HG03097 (cell line): ENCODE measurements around the gene TMEM217.

Source experiments
- ATAC-seq: cut with Tn5 transposase; IDR thresholded peaks from one replicate; pipeline ENCODE4 v1.9.1; 2021; ENCODE audit not compliant: unreplicated experiment, low FRiP score

Gene TMEM217

DNA sequence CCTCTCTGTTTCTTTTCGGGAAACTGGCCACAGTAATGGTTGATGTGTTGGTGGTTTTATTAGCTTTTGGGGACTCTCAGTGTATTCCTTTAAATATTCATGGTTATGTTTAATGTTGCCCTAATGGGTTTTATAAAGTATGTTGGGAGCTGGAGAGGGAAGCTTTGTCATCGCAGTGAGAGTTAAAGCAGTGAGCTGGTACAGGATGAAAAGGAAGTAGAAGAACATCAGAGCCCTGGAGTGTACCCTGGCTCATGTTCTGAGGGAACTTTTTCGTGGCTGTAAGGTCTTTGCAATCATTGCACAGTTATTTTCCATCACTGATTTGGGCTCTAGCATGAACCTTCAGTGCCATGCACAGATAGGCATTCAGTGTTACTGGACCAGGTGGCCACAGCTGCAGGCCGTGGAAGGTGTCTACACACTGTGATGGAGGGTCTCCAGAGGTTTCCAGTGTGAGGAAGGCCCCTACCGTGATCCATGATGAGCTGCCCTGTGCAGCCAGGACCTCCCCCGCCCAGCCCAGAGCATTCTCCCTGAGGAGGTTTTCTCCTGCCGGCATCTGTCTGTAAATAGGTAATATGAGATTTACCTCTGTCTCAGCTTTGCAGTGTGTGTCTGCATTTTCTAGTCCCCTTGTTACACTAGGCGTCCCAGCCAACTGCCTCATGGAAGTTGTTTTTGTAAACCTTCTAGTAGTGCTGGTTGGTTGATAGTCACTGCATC lies 22.4 kb upstream of the TMEM217 start:
- no peak for ATAC-seq

DNA sequence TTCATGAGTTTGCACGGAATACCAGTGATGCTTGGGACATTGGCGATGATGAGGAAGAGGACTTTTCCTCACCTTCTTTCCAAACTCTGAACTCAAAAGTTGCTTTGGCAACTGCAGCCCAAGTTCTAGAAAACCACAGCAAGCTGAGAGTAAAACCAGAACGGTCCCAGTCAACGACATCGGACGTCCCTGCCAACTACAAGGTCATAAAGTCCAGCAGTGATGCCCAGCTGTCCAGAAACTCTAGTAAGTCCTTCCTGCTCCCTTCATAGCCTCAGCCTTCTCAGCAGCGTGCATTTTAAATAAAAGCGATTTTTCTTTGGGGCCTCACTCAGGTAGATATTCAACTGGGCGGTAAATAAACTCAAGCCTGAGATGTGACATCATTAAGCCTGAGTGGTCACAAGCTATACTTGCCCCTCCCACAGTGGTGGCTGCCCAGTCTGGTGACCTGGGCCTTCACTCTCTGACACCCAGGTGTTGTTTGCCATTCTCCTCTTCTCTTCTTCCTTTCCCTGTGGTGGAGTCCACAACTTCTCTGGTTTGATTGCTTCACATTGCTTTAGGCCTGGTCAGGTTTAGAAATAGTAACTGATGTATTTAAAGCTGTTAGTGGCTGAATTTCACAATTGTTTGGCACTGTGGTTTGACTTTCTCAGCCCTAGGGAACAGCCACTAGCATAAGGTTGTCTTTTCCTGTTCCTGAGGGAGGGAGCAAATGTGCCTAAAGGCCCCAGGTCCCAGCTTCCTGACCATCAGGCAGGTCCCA lies 21.6 kb upstream of the TMEM217 start:
- no peak for ATAC-seq

DNA sequence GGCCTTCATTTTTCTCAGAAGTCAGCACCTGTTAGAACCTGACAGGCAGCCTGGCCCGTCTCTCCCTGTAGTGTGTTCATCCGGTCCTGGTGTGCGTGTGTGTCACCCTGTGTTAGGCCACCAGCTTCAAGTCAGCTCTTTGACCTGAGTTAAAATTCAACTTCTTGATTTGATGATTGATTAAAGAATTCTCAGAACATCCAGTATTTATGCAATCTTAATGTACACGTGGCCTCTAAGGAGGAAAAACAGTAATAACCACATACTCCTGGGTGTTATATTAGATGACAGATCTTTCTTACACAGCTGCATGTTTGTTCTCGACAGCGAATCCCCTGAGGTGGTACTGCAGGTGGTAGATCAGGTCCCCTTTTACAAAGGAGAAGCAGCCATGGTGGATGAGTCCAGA lies 19.1 kb upstream of the TMEM217 start:
- ATAC-seq: peak; percentile 48

DNA sequence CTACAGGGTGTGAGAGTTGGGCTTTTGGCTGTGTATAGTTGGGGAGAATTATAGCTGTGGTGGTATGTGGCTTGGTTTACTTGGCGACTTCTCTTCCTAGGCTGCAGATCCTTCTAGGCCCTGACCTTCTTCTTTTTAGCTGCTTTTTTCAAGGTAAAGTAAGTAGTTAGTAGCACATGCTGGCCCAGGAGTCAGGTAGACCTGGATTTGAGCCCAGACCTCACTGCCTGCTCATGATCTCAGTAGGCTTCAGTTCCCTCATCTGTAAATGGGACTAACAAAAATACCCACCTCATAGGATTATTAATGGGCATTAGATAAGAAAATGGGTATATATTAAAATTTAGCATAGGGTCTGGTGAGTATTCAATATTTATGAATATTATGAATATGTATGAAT lies 17.4 kb upstream of the TMEM217 start:
- ATAC-seq: no peak

DNA sequence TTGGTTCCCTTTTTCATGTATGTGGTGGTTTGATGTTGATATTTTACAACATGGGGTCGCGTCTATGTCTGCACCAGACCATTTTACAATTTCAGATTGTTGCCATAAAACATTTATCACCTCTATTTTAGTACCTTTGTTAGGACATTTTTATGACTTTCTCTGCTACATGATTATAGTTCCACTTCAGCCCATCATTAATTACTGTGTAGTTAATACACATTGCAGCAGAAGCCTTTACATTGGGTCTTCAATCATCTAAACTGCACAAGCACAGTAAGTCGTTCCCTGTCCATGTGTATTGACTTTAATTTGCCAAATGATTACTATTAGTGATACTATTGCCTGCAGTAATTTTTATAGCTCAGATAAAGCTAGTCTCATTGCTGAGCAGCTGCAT lies 15.7 kb upstream of the TMEM217 start:
- no peak for ATAC-seq

DNA sequence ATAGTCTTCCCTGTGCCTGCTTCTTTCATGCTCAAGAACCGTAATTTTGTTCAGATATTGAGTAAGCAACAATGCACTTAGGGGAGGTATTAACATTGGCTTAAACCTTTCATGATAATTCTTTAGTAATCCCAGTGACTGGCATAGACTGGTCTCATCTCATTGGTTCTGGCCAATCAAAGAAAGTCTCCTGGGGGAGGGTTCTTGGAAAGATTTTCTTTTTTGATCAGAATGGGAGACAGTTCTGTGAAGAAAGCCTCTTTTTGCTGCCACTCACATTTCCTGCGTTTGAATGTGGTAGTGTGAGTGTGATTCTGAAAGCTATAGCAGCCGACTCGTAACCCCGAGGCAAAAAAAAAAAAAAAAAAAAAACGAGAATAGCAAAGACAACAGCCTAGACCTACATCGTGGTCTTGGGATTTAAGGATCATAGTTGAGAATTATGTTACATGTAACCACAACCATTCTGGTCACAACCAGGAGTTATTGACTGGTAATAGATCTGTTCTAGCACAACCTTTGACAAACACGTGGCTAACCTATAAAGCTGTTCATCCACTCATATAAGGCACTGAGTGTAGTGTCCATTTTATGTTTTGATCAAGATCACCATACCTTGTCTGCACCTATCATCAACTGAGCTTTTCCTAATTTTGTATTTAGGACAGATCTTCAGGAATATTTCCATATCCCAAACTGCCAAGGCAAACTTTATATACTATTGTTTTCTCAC lies 15.1 kb upstream of the TMEM217 start:
- no peak for ATAC-seq

DNA sequence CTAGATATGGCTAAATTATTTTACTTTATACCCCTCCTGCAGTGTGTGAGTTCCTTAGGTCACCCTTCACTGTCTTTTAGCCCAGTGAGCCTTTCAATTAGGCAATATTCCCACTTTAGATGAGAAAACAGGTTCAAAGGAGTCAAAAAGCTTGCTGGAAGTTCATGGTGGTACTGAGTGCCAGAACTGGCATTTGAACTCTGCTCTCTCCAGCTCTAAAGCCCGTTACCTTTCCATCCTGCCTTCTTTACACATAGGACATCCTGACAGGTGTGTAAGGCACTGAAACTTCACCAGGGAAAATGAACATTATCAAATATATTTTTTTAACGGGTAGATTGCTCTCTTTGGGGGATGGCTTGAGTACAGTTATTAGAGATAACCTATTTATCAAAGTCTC lies 11.2 kb upstream of the TMEM217 start:
- no peak for ATAC-seq

DNA sequence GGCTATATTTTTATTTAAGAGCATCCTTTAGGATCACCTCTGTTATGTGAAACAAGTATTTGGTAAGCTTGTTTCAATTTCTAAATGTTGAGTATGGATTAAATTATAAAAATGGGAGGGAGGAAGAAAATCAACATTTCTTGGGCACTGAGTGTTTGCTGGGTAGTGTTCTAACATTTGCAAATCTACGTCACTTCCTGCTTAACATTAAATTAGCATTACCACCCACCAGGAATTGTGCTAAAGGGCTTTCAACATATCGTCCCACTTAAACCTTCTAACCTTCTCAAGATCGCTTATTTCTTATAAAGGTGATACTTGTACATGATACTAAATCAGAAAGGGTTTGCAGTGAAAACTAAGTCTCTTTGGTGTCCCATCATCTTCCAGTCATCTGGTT lies 7.9 kb upstream of the TMEM217 start:
- ATAC-seq: no peak

DNA sequence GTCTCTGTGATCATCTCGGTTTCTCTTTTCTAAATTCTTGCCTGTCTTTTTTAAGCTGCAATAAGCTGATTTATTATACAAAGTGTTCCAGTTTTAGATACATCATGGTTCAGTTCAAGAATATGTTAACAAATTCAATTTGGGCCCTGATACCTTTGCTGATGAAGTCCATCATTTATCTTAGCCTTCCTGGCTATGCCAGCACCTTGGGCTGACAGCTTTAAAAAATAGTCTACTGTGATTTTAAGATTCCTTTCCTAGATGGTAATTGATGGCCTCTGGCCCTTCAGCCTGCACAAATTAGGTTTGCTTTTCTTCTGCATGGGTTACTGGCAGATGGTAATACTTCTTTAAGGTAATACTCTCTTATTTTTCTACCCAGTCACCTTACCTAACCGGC lies 7.1 kb upstream of the TMEM217 start:
- ATAC-seq: no peak

DNA sequence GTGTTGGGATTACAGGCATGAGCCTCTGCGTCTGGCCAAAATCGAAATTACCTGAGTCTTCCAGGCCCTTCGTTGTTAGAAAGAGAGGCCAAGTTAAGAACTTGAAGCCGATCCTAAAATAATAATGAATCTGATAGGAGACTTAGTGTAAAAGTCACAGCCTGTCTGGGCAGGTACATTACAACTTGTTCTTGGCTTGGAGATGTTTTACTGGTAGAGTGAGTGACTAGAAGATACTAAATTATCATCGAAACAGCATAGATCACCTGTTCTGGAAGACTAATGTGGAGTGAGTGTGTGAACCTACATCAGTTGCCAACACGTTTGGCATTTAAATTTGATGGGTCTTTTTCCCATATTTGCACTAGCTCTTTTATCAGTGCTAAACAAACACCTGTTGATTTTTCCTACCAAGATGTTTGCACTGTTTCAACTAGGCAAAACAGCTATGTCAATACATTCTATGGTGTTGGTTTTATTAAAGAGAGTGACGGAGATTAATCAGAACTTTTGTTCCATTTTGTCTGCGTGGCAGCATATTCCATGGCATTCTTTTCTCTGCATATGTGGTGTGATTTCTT lies 4.6 kb upstream of the TMEM217 start:
- ATAC-seq: no peak

DNA sequence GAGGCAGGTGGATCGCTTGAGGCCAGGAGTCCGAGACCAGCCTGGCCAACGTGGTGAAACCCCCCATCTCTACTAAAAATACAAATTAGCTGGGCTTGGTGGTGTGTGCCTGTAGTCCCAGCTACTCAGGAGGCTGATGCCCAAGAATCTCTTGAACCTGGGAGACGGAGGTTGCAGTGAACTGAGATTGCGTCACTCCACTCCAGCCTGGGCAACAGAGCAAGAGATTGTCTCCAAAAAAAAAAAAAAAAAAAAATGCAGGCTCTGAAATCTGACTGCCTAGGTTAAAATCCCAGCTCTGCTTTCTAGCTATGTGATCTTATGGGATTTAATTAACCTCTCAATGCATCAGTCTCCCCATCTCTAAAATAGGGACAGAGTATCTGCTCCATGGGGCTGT lies 3.3 kb upstream of the TMEM217 start:
- ATAC-seq: no peak

DNA sequence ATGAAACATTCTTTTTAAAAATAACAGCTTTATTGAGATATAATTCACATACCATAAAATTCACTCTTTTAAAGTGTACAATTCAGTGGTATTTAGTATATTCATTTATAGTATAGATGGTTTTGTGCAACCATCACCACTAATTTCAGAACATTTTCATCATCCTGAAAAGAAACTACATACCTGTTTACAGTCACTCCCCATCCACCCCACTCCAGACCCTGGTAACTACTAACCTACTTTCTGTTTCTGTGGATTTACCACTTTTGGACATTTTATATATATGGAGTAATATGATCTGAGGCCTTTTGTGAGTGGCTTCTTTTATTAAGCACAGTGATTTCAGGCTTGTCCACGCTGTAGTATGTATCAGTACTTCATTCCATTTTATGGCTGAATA lies 2.5 kb upstream of the TMEM217 start:
- ATAC-seq: no peak

DNA sequence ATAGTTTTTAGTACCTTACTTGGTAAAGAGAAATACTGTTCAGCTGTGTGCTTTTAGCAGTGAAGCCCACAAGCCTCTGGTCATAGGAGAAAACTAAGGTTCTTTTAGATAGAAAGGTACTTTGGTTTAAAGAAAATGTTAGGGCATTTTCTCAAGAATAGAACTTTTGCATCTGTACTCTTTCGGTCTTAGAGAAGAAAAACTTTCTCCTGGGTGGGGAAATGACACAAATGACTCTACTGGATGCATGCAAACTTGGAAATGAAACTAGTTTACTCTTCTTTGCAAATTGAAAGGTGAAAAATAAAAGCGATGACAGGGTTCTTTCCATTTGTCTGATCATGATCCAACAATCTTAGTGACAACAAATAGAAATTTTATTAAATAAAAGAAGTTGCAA lies 2.1 kb upstream of the TMEM217 start:
- no peak for ATAC-seq

DNA sequence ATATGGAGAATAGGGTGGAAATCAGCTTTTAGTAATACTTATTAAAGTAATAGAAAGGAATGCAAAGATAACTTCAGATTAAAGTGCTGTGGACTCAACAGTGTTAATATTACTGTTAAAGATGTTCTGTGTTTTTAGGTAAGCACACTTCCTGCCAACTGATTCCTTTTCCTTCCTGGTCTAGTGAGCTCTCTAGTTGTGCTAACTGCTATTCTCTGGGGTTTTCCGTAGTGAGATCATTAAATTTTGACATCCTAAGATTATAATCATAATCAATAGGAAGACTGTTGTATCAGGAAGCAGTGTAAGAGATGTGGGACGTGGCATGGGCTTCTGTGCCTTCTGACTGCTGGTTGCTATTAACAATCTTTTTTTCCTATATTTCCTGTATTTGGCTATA lies 1.2 kb upstream of the TMEM217 start:
- ATAC-seq: no peak

DNA sequence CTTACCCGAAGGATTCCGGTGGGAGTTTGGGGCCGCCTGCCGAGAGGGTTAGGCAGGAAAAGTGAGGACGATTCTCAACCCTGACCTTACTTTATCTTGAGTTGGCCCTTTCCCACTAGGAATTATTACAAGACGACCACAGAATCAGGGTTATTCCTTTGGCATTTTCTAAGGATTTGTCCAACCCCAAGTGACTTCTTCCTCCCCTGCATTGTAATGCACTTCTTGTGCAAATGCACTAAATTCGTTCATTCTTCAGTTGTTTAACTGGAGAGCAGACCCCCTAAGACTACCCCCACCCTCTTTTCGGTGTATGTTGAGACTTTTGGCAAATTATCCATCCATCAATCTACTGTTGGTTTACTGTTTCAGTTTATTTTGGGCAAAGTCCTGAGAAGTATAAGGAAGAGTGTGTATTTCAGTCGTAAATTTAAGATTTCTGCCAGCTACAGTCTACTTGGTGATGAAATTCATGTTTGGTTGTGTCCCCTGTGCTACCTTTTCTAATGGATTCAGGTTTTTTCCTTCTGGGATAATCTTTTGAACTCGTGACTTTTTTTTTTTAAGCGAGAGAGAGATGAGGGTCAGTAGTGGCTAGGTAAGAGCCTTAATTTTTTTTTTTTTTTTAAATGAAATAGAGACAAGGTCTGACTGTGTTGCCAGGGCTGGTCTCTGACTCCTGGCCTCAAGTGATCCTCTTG lies 611 bp upstream of the TMEM217 start:
- no peak for ATAC-seq

DNA sequence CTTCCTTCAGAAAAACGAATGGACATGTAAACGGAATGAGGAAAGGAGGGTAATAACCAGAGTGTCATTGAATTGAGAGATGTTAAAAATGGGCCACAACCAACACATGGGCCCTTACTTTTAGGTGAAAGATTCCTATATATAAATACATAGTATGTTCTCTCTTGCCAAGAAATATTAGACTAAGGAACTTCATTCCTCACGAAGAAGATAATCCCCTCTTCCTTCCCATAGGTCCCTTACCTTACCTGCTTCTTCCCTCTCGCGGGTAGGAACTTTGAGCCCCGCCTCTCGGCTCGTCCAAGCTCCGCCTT lies 667 bp downstream of the TMEM217 start:
- no peak for ATAC-seq

DNA sequence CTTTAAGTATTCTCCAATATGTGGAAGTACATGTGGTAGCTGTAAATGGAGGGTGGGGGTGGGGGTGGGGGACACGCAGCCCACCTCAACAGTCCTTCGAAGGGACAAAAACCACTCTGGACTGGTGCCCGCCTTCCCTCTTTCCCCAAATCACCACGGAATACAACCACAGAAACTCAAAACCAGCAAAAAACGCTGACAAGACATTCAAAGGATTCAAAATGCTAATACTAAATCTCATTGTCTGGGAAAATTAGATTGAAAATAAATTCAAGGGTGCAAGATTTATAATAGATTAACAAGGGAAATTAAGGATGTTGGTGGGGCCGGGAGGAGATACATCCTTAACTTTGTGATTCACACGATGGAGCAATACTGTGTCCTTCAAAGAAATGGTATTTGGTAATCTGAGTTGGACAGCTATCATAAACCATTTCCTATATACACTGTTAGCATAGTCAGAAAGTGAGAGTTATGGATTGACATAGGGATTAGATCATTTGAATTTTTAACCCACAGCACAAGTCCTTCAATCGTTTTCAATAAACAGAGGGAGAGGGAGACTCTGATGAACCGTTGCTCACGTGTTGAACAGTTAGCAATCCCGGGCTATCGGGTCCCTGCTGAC lies 1.1 kb downstream of the TMEM217 start:
- no peak for ATAC-seq

DNA sequence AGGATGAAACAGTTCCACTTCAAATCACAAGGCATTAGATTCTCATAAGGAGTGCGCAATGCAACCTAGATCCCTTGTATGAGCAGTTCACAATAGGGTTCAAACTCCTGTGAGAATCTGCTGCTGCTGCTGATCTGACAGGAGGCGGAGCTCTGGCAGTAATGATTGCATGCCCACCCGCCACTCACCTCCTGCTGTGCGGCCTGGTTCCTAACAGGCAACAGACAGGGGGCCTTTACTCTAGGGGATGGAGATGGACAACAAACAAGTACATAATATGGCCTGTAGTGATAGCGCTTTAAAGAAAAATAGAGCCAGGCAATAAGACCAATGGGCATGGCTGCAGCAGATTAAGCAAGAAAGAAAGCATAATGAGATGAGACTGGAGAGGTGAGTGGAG lies 3.1 kb downstream of the TMEM217 start:
- no peak for ATAC-seq

DNA sequence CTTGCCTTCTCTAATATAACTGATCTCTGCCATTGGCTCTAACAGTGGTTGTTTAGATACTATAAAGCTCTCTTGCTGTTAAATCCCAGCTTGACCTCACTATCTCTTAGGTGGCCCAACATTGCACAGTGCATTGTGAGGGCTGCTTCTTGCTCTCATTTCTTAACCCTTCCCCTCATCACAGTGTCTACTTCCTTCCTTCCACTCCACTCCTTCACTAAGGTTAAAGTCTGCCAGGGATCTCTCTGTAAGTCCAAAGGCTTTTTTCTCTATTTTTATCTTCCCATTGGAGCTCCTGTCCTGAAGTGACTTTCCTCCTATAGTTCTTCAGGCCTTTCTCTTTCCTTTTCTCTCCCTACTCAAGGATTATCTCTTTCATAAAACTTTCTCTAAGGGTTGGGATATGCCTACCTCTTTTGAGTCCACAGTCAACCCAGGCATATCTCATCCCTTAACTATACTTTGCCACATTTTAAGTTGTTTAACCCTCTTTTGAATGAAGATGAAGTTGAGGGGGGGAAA lies 4.4 kb downstream of the TMEM217 start:
- ATAC-seq: no peak

DNA sequence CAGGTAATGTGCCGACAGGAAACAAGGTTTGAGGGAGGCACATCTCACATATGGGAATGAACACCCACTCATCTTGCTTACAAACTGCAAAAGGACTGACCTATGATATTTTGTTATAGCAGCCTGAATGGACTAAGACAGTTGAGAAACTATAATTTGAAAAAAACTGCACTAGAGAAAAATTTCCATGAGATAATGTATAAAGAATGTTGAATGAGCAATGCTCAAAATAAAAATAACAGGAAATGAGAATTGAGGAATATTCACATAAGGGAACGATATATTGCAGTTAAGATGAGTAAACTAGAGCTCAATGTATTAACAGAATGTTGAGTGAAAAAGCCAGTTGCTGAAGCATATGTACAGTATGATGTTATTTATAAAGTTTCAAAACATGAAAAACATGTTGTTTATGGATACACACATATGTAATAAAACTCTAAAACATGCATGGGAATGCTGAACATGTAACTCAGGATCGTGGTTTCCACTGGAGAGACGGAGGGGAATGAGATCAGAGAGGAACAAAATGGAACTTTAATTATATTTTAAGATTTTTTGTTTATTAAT lies 6.6 kb downstream of the TMEM217 start:
- ATAC-seq: no peak
